Measurements from ENCODE around the gene ARHGEF4. TPM values are rescaled to one million over a fixed set of nuclear protein-coding genes. Genes with fewer than 3 reads are reported as not detected.
A peak's percentile ranks its signal among the peaks of the same experiment; 100 is the strongest.

The ARHGEF4 gene
- total and polyA plus RNA-seq, 4 donors = 61.6 to 210 (median 137) TPM

DNA sequence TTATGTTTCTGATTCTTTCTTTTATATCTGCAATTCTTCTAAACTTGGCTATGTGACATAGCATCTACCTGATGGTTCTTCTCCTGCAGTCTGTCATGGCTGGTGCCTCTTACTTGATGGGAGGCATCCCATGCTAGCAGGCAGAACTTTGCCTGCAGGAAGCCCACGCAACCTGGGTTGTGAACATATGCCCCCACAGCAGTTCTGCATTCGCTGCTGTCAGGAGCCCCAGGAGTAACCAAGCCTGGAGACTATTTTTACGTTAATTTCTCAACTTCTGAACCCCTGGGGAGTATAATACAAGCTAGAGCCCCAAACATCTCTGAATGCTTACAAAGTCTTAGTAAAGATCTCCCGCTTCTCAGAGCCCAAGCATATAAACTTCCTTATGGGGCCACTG, 244.5 kb downstream of the ARHGEF4 start:
- no peak for DNase-seq (ENCODE audit: low read depth in 4 of 6, low spot score in 6 of 6)
- H3K9me3 ChIP-seq (ENCODE audit: control insufficient read depth, insufficient read depth, low read length) = no peaks in the 10 kb centered on the region
- no peak overlapping the region for H3K27ac ChIP-seq (ENCODE audit: low read depth, low read length)
- peaks cover 39% of the 10 kb centered on the region for H3K36me3 ChIP-seq (ENCODE audit: control insufficient read depth, insufficient read depth, low read length)
- no peak overlapping the region for H3K4me3 ChIP-seq (ENCODE audit: low read depth, low read length)
- H3K4me1 ChIP-seq (ENCODE audit: control insufficient read depth, insufficient read depth, low read length) = no peaks in the 10 kb centered on the region
- WGBS (ENCODE audit: insufficient coverage) = 83% methylated on average over 4 of the region's 4 CpGs
- no peaks in the 10 kb centered on the region for H3K27me3 ChIP-seq (ENCODE audit: control insufficient read depth, insufficient read depth, low read length)

DNA sequence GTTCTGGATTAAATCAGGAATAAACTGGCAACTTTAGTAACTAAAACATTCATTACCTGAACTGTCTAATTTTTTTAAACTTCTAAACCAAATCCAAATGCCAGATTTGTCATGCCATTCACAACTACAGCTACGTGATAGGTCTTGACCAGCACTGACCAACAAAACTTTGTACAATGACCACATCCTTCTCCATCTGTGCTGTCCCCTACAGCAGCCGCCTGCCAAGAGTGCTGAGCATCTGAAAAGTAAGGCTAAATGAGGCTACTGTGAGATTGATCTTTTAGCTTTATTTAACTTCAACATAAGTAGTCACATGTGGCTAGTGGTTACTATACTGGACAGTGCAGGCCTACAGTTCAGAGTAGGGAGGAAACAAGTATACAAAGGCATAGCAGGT, 248.9 kb downstream of the ARHGEF4 start:
- no peak for DNase-seq (ENCODE audit: low read depth in 4 of 6, low spot score in 6 of 6)
- Histone ChIP-seq H3K27me3 (ENCODE audit: control insufficient read depth, insufficient read depth, low read length) (no peaks in the 10 kb centered on the region), H3K36me3 (ENCODE audit: control insufficient read depth, insufficient read depth, low read length) (peaks cover 35% of the 10 kb centered on the region), H3K27ac (ENCODE audit: low read depth, low read length) (no peak overlapping the region), H3K4me1 (ENCODE audit: control insufficient read depth, insufficient read depth, low read length) (peaks cover under 1% of the 10 kb centered on the region), H3K9me3 (ENCODE audit: control insufficient read depth, insufficient read depth, low read length) (no peaks in the 10 kb centered on the region), H3K4me3 (ENCODE audit: low read depth, low read length) (no peak overlapping the region)
- 29% methylated on average over 1 of the region's 2 CpGs for WGBS (ENCODE audit: insufficient coverage)

DNA sequence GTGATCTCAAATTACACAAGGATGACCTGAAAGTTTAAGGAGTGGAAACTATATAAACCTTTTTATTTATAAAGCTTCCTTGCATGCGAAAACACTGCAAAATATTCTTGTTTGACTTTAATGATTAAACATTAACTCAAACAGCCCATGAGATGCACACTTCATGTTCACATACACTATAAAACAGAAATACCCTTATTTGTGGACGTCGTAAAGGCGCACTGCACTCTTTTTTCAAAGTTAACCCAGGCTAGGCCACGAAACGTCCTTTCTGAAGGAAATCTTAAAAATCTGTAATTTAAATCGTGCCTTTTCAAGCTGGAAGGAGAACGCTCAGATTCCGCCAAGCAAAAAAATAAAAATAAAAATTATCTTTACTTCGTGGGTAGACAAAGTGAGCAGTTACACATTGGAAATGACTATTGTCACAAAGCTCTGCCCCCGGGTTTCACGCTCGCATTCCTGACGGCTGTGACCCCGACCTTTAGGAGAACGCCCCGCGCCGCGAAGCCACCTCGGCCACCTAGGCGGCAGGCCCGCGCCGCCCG, 255.8 kb downstream of the ARHGEF4 start:
- Histone ChIP-seq H3K36me3 (ENCODE audit: control insufficient read depth, insufficient read depth, low read length) (peaks cover 25% of the 10 kb centered on the region), H3K4me3 (ENCODE audit: low read depth, low read length) (peak overlapping the region; percentile 72), H3K27ac (ENCODE audit: low read depth, low read length) (peak overlapping the region; percentile 75), H3K27me3 (ENCODE audit: control insufficient read depth, insufficient read depth, low read length) (no peaks in the 10 kb centered on the region), H3K4me1 (ENCODE audit: control insufficient read depth, insufficient read depth, low read length) (peaks cover 18% of the 10 kb centered on the region), H3K9me3 (ENCODE audit: control insufficient read depth, insufficient read depth, low read length) (no peaks in the 10 kb centered on the region)
- no peak for DNase-seq (ENCODE audit: low read depth in 4 of 6, low spot score in 6 of 6)
- 0% methylated on average over 22 of the region's 26 CpGs for WGBS (ENCODE audit: insufficient coverage)

DNA sequence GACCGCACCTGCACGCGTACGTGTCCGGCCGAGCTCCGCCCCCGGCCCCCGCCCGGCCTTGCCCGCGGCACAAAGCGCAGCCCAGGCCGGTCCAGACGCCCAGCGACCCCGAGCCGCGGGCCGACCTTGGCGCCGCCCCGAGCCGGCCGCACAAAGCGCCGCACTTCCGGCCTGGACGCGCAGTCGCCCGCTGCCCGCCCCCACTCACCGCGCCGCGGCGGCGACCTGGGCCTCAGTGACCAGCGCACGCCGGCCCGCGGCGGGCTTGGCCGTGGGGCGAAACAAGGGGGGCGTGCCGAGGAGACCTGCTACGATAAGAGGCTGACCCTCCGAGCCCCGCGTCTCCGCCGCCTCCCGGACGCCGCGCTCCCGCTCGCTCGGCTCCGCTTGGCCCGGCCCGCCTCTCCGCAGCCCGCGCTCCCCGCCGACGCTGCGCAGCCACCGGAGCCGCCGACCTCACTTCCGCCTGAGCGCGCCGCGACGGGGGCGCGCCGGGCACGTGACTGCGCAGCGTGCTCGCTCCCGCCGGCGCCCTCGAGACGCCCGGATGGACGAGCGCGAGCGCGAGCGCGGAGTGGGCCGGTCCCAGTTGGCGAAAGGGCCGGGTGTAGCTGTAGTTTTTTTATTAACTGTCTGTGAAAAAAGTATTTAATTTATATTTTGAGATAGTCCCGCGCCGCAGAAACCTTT, 256.4 kb downstream of the ARHGEF4 start, which contains the start of gene FAM168B:
TSS of gene FAM168B (minus strand) at position 455 of the 690 bp plus-strand sequence. CDS start 10,814 bp downstream, outside the sequence.
- DNase-seq (ENCODE audit: low read depth in 4 of 6, low spot score in 6 of 6) = peak; percentile 84 to 98 (median 91)
- under 1% methylated on average over 107 of the region's 107 CpGs for WGBS (ENCODE audit: insufficient coverage)

DNA sequence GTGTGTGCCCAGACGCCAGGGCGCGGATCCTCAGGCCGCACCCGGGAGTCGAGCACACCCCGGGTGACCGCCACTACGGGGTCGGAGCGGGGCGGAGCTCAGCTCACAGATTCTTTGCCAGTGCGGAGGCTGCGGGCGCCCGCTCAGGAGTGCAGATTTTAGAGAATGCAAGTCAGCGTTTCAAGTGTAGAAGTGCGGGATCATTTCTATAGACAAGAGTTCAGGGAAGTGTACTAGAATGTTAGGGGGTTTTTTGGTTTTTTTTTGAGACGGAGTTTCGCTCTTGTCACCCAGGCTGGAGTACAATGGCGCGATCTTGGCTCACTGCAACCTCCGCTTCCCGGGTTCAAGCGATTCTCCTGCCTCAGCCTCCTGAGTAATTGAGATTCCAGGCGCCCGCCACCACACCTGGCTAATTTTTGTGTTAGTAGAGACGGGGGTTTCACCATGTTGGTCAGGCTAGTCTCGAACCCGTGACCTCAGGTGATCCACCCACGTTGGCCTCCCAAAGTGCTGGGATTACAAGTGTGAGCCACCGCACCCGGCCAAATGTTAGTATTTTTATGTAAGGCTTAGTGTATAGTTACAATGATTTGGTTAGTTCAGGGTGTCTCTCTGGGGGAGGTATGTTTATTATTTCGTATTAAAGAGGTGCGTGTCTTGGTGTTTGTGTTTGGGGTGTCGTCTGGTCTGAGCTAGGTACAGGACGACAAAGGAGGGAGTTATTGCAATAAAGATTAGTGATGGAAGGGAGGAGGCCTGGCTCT, 257.2 kb downstream of the ARHGEF4 start:
- peaks cover 16% of the 10 kb centered on the region for H3K36me3 ChIP-seq (ENCODE audit: control insufficient read depth, insufficient read depth, low read length)
- peaks cover 18% of the 10 kb centered on the region for H3K4me1 ChIP-seq (ENCODE audit: control insufficient read depth, insufficient read depth, low read length)
- 9% methylated on average over 37 of the region's 37 CpGs for WGBS (ENCODE audit: insufficient coverage)
- no peak for DNase-seq (ENCODE audit: low read depth in 4 of 6, low spot score in 6 of 6)
- H3K27ac ChIP-seq (ENCODE audit: low read depth, low read length) = peak overlapping the region; percentile 98
- H3K4me3 ChIP-seq (ENCODE audit: low read depth, low read length) = peak overlapping the region; percentile 88
- H3K27me3 ChIP-seq (ENCODE audit: control insufficient read depth, insufficient read depth, low read length) = no peaks in the 10 kb centered on the region
- H3K9me3 ChIP-seq (ENCODE audit: control insufficient read depth, insufficient read depth, low read length) = no peaks in the 10 kb centered on the region

More for the DNA sequence above, 256.4 kb downstream of the ARHGEF4 start, which contains the start of gene FAM168B:
- peaks cover 18% of the 10 kb centered on the region for H3K4me1 ChIP-seq (ENCODE audit: control insufficient read depth, insufficient read depth, low read length)
- H3K4me3 ChIP-seq (ENCODE audit: low read depth, low read length) = peak within 1 kb of the TSS; percentile 88
- H3K36me3 ChIP-seq (ENCODE audit: control insufficient read depth, insufficient read depth, low read length) = peaks cover 21% of the 10 kb centered on the region
- no peaks in the 10 kb centered on the region for H3K27me3 ChIP-seq (ENCODE audit: control insufficient read depth, insufficient read depth, low read length)
- H3K9me3 ChIP-seq (ENCODE audit: control insufficient read depth, insufficient read depth, low read length) = no peaks in the 10 kb centered on the region
- peak within 1 kb of the TSS; percentile 98 for H3K27ac ChIP-seq (ENCODE audit: low read depth, low read length)

DNA sequence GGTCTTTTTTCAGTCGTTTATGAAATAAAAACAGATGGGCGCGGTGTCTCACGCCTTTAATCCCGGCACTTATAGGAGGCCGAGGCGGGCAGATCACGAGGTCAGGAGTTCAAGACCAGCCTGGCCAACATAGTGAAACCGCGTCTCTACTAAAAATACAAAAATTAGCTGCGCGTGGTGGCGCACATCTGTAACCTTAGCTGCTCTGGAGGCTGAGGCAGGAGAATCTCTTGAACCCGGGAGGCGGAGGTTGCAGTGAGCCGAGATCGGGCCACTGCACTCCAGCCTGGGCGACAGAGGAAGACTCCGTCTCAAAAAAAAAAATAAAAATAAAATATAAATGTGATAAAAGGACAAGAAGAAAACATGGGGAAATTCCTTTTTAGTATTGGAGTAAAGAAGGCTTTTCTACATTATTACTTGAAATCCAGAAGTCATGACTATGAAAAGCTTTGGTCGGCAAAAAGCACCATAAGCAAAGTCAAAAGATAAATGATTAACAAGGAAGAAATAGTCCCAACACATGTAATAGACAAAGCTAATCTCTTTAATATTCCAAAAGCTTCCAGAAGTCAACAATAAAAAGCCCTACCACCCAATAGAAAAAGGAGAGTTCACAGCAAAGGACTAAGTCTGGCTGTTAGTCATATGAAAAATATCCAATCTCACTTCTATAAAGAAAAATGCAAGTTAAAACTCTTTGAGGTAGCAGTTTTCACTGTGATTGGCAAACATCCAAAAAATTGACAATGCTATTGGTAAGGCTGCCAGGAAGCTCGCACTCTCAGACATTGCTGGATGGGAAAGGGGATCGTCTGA, 258.0 kb downstream of the ARHGEF4 start:
- WGBS (ENCODE audit: insufficient coverage) = 89% methylated on average over 14 of the region's 22 CpGs
- Histone ChIP-seq H3K36me3 (ENCODE audit: control insufficient read depth, insufficient read depth, low read length) (peaks cover 10% of the 10 kb centered on the region), H3K4me1 (ENCODE audit: control insufficient read depth, insufficient read depth, low read length) (peaks cover 18% of the 10 kb centered on the region), H3K27ac (ENCODE audit: low read depth, low read length) (no peak overlapping the region), H3K27me3 (ENCODE audit: control insufficient read depth, insufficient read depth, low read length) (no peaks in the 10 kb centered on the region), H3K9me3 (ENCODE audit: control insufficient read depth, insufficient read depth, low read length) (no peaks in the 10 kb centered on the region), H3K4me3 (ENCODE audit: low read depth, low read length) (no peak overlapping the region)
- peak in 2 of 6 donors; percentile 21 to 35 for DNase-seq (ENCODE audit: low read depth in 4 of 6, low spot score in 6 of 6)

Small RNAs within 50 kb of the gene (small RNA-seq; reads per million reads assigned to genes)
- gene RF00423 (ENCODE audit: low replicate concordance) = not detected

Other genes with a start within 250 kb of the ARHGEF4 start
- 1 to 10 TPM; 3.3 to 4.5 TPM for gene CFC1, start 237.3 kb upstream of the ARHGEF4 start, total RNA-seq
- 10 to 100 TPM; 18.7 to 21.4 TPM for gene CFC1, start 237.3 kb upstream of the ARHGEF4 start, polyA plus RNA-seq (ENCODE audit: insufficient read length in 2 of 2)
- under 1 TPM; 0.10 to 0.11 TPM for gene POTEJ, start 225.5 kb upstream of the ARHGEF4 start, total RNA-seq
- not detected for gene POTEJ, start 225.5 kb upstream of the ARHGEF4 start, polyA plus RNA-seq (ENCODE audit: insufficient read length in 2 of 2)
- not detected for gene GPR148, start 107.8 kb upstream of the ARHGEF4 start, total RNA-seq
- gene GPR148, start 107.8 kb upstream of the ARHGEF4 start, polyA plus RNA-seq (ENCODE audit: insufficient read length in 2 of 2) = under 1 TPM in 1 of 2 donors, not detected in 1; 0.33 TPM
- 10 to 100 TPM in 1 of 2 donors, 1 to 10 TPM in 1; 4.5 to 11.4 TPM for gene AMER3, start 81.4 kb upstream of the ARHGEF4 start, total RNA-seq
- gene AMER3, start 81.4 kb upstream of the ARHGEF4 start, polyA plus RNA-seq (ENCODE audit: insufficient read length in 2 of 2) = 10 to 100 TPM; 11.0 to 11.4 TPM

All from spinal cord (tissue), 10 donors.